Nephron (organoid): ENCODE measurements around the gene DDR2.

Experiments used
- H3K27ac Mint-ChIP-seq, 3 experiments: 2 replicates each; pipeline ENCODE4 v1.8.0; 2020; ENCODE audit warnings: mixed read lengths in 3 of 3, mild to moderate bottlenecking in 2 of 3, moderate library complexity in 1 of 3
- H3K27me3 Mint-ChIP-seq: 2 replicates; pipeline ENCODE4 v1.8.0; 2021; ENCODE audit warnings: low read depth, mild to moderate bottlenecking, moderate library complexity, mixed read lengths
- H3K36me3 Mint-ChIP-seq: 2 replicates; pipeline ENCODE4 v1.8.0; 2020; ENCODE audit warnings: low read depth, mixed read lengths
- H3K4me1 Mint-ChIP-seq: 2 replicates; pipeline ENCODE4 v1.8.0; 2020; ENCODE audit warnings: mixed read lengths
- H3K4me3 Mint-ChIP-seq, 3 experiments: 2 replicates each; pipeline ENCODE4 v1.8.0; 2020; ENCODE audit warnings: mild to moderate bottlenecking in 3 of 3, mixed read lengths in 3 of 3, moderate library complexity in 2 of 3
- H3K9me3 Mint-ChIP-seq: 2 replicates; pipeline ENCODE4 v1.8.0; 2020; ENCODE audit warnings: mixed read lengths
- CTCF ChIP-seq, 3 experiments: fragments of 200-600 bp; sonication (generic); IDR thresholded peaks; one replicate each; pipeline ENCODE4 v1.5.0; 2021; ENCODE audit warnings: antibody characterized with exemption in 3 of 3; ENCODE audit not compliant: unreplicated experiment in 3 of 3

Gene DDR2

GRCh38 chr1:162676750-162677149 is 44.5 kb downstream of the DDR2 start:
- Mint-ChIP-seq H3K4me1 (peaks cover 43% of the 10 kb centered on the region), H3K27me3 (no peaks in the 10 kb centered on the region), H3K36me3 (peaks cover 33% of the 10 kb centered on the region), H3K27ac (peak overlapping the region in 1 of 3 experiments; percentile 34), H3K4me3 (no peak overlapping the region), H3K9me3 (peaks cover 14% of the 10 kb centered on the region)
- no peak for TF ChIP-seq CTCF (IDR thresholded peaks at IDR 0.05; ENCODE audit: unreplicated experiment in 3 of 3)

- peak overlapping the region; percentile 18 to 43 (median 35) for H3K27ac Mint-ChIP-seq
- H3K27me3 Mint-ChIP-seq = no peaks in the 10 kb centered on the region
- H3K4me3 Mint-ChIP-seq = no peak overlapping the region
- peaks cover 36% of the 10 kb centered on the region for H3K4me1 Mint-ChIP-seq
- peaks cover 14% of the 10 kb centered on the region for H3K9me3 Mint-ChIP-seq
- TF ChIP-seq CTCF (IDR thresholded peaks at IDR 0.05; ENCODE audit: unreplicated experiment in 3 of 3) = no peak
- peaks cover 33% of the 10 kb centered on the region for H3K36me3 Mint-ChIP-seq
Observed at GRCh38 chr1:162677607-162678371, 45.5 kb downstream of the DDR2 start.

GRCh38 chr1:162678439-162678838 is 46.2 kb downstream of the DDR2 start:
- Mint-ChIP-seq H3K27me3 (no peaks in the 10 kb centered on the region), H3K27ac (peak overlapping the region; percentile 18 to 43 (median 35)), H3K4me1 (peaks cover 30% of the 10 kb centered on the region), H3K36me3 (peaks cover 39% of the 10 kb centered on the region), H3K9me3 (peaks cover 17% of the 10 kb centered on the region), H3K4me3 (no peak overlapping the region)
- no peak for TF ChIP-seq CTCF (IDR thresholded peaks at IDR 0.05; ENCODE audit: unreplicated experiment in 3 of 3)

- H3K27ac Mint-ChIP-seq = no peak overlapping the region
- peaks cover 17% of the 10 kb centered on the region for H3K9me3 Mint-ChIP-seq
- peaks cover 41% of the 10 kb centered on the region for H3K36me3 Mint-ChIP-seq
- TF ChIP-seq CTCF (IDR thresholded peaks at IDR 0.05; ENCODE audit: unreplicated experiment in 3 of 3) = no peak
- peaks cover 24% of the 10 kb centered on the region for H3K4me1 Mint-ChIP-seq
- H3K27me3 Mint-ChIP-seq = no peaks in the 10 kb centered on the region
- no peak overlapping the region for H3K4me3 Mint-ChIP-seq
Observed at GRCh38 chr1:162679298-162679697, 47.0 kb downstream of the DDR2 start.

GRCh38 chr1:162680419-162681121 is 48.3 kb downstream of the DDR2 start:
- no peaks in the 10 kb centered on the region for H3K27me3 Mint-ChIP-seq
- peaks cover 29% of the 10 kb centered on the region for H3K4me1 Mint-ChIP-seq
- no peak overlapping the region for H3K4me3 Mint-ChIP-seq
- peaks cover 17% of the 10 kb centered on the region for H3K9me3 Mint-ChIP-seq
- peaks cover 45% of the 10 kb centered on the region for H3K36me3 Mint-ChIP-seq
- TF ChIP-seq CTCF (IDR thresholded peaks at IDR 0.05; ENCODE audit: unreplicated experiment in 3 of 3) = no peak
- H3K27ac Mint-ChIP-seq = peak overlapping the region in 2 of 3 experiments; percentile 16 to 87
